ENCODE measurements around the gene TCF19. TPM values are rescaled to one million over a fixed set of nuclear protein-coding genes. Genes with fewer than 3 reads are reported as not detected.

TCF19 gene
- total RNA-seq, 1 donor from 2014 or later = 8.4 TPM

Small RNAs within 50 kb of the gene (small RNA-seq; reads per million reads assigned to genes)
- gene POLR2LP1 = not detected

Other genes starting within 250 kb of the TCF19 start
- 12.5 TPM for gene VARS2, start 244.4 kb upstream of the TCF19 start, total RNA-seq
- not detected for gene SFTA2, start 226.4 kb upstream of the TCF19 start, total RNA-seq
- gene MUCL3, start 217.6 kb upstream of the TCF19 start, total RNA-seq = not detected
- gene MUC21, start 174.9 kb upstream of the TCF19 start, total RNA-seq = not detected
- not detected for gene MUC22, start 148.1 kb upstream of the TCF19 start, total RNA-seq
- not detected for gene C6orf15, start 46.0 kb upstream of the TCF19 start, total RNA-seq
- under 0.01 TPM for gene PSORS1C1, start 43.8 kb upstream of the TCF19 start, total RNA-seq
- gene CDSN, start 38.1 kb upstream of the TCF19 start, total RNA-seq = not detected
- gene PSORS1C2, start 19.5 kb upstream of the TCF19 start, total RNA-seq = not detected
- gene CCHCR1, start 787 bp upstream of the TCF19 start, total RNA-seq = 9.9 TPM
- not detected for gene POU5F1, start 12.1 kb downstream of the TCF19 start, total RNA-seq
- 56.9 TPM for gene HLA-C, start 113.5 kb downstream of the TCF19 start, total RNA-seq
- 92.9 TPM for gene HLA-B, start 198.6 kb downstream of the TCF19 start, total RNA-seq
- 5.2 TPM for gene MICA, start 245.0 kb downstream of the TCF19 start, total RNA-seq

Data from skeletal muscle tissue (tissue), 2 donors.